DMS79 (cell line): Measurements from ENCODE around the gene TALDO1.
"Not testable (repeated sequence)": the region's sequence is repeated elsewhere in the genome, so short reads cannot be mapped to it uniquely, and the experiment has no call there.

ENCODE experiments used
- DNase-seq: peaks from one replicate; lab custom pipeline; 2025; lab: John Stamatoyannopoulos, UW

The TALDO1 gene

DNA sequence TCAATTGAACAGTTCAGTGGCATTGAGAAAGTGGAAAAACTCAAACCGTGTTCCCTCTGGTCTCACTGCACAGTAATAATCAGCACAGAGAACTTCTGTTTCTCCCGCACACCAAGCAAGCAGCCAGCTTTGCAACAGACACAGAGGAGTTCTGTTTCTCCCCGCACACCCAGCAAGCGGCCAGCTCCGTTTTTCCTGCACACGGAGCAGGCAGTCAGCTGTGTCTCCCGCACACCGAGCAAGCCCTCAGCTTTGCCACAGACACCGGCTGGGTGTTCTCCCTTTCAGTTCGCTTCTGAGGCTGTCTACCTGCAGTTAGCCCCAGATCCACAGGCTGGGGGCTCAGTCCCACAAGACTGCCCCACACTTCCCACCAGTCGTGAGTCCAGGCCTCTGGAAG, 9.9 kb upstream of the TALDO1 start:
- no peak for DNase-seq

- not testable (repeated sequence) for DNase-seq
Observed at GRCh38 chr11:737899-738298, 9.4 kb upstream of the TALDO1 start.

DNA sequence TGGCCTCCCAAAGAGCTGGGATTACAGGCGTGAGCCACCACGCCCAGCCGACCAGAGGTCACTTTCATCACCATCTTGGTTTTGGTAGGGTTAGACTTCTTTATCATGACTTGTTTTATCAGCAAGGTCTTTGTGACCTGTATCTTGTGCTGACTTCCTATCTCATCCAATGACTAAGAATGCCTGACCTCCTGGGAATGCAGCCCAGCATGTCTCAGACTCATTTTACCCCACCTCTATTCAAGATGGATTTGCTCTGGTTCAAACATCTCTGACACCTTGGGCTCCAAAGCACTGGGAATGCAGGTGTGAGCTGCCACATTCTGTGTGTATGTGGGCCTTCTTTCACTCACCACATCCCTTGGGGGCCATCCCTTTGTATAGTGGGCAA, 5.1 kb upstream of the TALDO1 start:
- no peak for DNase-seq

GRCh38 chr11:742571-743201, 4.6 kb upstream of the TALDO1 start:
- DNase-seq: no peak

DNA sequence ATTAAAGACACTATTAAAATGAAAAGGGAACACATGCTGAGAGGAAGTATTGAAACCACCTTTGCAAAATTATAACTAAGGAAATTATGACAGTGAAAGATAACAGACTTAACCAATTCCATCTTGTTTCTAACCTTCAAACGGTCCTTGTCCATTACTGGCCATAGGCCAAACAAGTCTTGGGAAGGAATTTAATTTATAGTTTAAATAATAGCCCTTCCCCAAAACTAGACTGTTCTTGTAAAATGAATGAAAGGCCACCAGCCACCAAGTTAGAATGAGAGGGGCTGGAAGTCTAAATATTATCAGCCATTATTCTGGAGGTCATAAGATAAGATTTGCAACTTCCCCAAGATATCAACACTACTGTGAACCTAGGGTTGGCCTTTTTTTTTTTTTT, 1.8 kb upstream of the TALDO1 start:
- no peak for DNase-seq

- DNase-seq: no peak
Observed at GRCh38 chr11:746289-747157, 741 bp upstream of the TALDO1 start.

DNA sequence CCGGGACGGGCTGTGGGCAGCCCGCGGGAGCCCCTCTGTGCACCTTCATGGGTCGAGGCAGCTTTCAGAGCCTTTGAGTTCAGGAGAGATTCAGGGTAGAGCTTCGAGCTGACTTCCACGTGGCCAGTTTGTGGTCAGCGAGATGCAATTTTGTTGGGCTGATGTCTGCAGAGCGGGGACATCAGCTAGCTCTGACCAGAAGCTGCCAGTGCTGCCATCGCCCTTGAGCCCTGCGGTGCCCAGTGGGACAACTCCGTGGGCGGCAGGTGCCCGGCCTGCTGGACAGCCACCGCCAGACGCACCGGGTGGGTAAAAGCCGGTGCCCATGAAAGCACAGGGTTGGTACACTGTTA, 719 bp downstream of the TALDO1 start:
- no peak for DNase-seq

- no peak for DNase-seq
Observed at GRCh38 chr11:749731-750130, 2.5 kb downstream of the TALDO1 start.

DNA sequence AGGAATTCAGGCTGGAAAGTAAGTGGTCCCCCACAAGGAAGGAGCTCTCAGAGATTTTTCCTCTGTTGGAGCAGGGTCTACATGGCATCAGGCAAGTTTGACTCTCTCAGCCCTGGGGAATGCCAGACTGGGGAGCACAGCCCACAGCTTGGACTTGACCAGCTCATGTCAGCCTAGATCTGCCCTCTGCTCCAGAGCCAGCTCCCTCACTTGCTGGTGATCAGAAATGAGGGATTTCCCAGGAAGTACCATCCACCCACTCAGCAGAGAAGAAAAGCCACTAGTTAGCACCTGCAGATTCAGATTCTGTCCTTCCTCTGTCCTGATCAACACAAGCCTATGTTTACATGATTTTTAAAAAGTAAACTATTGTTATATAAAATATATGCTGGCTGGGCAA, 13.0 kb downstream of the TALDO1 start:
- no peak for DNase-seq

GRCh38 chr11:761526-762108, 14.4 kb downstream of the TALDO1 start:
- no peak for DNase-seq

DNA sequence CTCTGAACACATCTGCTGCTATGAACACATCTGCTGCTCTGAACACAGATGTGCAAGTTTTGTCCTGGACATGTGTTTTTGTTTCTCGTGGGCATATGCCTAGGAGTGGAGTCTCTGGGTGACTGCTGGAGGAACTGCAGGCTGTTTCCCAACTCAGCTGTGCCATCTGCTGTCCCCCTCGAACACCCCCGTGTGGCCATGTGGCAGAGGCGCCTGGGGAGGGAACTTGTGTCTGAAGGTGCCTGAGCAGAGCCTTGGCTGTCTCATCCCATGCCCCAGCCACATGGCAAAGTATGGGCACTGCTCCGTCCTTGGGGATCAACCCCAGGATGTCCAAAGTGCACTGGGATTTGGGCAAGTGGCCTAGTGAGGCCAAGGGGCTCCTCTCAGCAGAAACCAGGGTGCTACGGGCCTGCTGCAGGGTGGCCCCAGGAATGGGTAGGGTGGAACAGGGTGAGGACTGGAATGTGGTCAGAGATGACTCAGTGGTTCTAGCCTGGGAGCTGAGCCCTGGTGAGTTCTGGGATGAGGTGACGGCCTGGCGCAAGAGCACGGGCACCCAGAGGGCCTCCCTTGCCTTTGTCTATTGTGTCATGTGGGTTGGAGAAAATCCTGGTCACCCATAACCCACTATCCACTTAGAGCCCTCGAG, 15.3 kb downstream of the TALDO1 start:
- DNase-seq: no peak

- DNase-seq: no peak
Observed at GRCh38 chr11:763073-763463, 15.8 kb downstream of the TALDO1 start.

DNA sequence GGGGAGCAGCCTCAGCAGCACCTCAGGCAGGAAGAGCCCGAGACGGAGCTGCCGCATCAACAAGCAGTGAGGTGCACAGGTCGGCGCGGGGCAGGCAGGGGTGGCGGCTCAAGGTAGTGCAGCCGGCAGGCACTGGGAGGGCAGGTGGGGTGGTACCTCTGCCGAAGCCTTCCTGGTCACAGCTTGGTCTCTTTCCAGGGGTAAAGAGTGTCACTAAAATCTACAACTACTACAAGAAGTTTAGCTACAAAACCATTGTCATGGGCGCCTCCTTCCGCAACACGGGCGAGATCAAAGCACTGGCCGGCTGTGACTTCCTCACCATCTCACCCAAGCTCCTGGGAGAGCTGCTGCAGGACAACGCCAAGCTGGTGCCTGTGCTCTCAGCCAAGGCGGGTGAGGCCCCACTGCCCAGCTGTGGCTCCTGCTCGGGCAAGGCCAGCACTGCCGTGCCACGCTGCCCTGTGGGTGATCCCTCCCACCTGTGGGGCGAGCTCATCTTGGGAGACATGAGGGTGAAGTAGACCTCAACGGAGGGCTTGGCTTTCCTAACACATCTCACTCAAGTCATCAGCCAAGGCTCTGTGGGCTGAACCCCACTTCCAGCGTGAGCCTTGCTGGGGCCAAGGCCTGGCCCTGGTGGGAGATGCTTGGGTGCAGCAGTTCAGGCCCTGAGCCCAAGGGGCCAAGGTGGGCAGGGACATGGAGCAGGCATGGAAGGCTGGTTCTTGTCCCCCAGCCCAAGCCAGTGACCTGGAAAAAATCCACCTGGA, 16.5 kb downstream of the TALDO1 start:
- no peak for DNase-seq

DNA sequence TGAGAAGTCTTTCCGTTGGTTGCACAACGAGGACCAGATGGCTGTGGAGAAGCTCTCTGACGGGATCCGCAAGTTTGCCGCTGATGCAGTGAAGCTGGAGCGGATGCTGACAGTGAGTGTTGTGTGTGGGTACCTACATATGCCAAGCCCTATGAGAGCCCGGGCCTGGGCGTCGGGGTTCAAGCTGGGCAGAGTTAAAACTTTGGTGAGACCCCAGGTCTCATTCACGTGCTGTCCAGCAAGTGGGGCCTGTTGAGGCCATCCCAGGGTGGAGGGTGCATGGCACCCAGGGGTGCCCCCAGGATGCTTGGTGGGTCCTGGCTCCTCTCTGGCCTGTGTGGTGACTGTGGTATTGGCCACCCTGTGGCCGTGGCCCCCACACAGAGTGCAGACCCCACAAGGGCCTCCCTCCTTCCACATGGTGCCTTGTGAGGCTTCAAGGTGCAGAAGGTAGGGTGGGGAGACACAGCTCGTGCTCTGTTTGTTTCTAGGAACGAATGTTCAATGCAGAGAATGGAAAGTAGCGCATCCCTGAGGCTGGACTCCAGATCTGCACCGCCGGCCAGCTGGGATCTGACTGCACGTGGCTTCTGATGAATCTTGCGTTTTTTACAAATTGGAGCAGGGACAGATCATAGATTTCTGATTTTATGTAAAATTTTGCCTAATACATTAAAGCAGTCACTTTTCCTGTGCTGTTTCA, 17.2 kb downstream of the TALDO1 start:
- DNase-seq: no peak

DNA sequence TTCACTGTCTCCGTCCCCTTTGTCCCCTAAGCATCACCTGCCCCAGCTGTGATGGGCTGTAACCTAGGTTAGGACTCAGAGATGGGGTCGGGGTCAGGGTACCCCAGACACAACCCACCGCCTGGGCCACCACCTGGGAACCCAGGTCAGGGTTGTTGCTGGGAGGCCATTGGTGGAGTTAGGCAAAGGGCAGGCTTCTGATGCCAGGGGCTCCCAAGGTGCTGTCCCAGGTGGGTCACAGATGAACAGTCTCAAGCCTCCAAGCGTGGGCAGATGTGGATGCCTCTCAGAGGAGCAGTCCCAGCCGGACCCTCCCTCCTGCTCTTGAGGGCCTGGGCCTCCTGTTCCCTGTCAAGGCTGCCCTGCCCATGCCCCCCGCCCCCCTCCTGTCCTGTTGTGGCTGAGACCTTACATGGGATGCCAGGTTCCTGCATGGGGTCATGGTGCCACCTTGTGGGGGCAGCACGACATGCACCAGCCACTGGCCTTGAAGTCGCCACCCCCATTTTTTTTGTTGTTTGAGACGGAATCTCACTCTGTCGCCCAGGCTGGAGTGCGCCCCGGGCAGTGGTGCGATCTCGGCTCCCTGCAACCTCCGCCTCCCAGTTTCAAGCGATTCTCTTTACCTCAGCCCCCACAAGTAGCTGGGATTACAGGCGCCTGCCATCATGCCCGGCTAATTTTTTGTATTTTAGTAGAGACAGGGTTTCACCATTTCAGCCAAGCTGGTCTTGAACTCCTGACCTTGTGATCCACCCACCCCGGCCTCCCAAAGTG, 17.9 kb downstream of the TALDO1 start:
- DNase-seq: no peak

DNA sequence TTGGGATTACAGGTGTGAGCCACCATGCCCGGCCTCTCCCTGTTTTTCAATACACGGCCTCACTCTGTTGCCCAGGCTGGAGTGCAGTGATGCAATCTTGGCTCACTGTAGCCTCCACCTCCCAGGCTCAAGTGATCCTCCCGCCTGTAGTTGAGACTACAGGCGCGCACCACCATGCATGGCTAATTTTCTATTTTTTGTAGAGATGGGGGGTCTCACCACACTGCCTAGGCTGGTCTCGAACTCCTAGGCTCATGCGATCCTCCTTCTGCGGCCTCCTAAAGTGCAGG, 18.5 kb downstream of the TALDO1 start:
- no peak for DNase-seq

DNA sequence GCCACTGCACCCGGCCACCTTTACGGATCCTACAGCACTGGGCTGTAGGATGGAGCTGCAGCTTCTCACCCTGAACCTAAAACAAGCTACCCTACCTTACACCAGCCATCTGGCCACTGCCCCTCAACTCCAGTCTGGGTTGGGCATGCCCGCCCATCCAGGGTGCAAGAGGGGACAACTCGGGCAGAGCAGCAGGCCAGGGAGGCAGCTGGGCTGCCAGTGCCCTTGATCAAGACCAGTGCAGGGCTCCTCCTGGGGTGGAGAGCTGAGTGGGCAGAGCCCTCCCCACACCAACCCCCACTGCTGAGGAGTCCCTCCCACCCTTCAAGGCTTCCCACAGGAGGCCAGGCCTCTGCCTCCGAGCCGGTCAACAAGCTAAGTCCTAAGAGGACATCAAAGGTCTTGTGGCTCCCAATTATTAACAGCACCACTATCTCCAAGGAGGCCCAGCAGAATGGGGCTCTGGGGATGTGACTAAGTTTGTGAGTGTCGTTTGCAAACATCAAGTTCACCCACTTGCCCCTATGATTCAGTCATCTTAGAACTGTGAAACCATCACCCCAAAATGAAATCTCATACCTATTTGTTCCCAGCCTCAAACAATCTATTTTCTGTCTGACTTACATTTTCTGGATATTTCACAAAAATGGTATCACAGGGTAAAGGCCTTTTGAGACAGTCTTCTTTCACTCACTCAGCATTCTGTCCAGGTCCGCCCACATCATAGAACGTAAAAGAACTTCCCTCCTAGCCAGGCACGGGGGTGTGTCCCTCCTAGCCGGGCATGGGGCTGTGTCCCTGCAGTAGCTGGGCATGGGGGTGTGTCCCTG, 19.1 kb downstream of the TALDO1 start:
- DNase-seq: no peak

DNA sequence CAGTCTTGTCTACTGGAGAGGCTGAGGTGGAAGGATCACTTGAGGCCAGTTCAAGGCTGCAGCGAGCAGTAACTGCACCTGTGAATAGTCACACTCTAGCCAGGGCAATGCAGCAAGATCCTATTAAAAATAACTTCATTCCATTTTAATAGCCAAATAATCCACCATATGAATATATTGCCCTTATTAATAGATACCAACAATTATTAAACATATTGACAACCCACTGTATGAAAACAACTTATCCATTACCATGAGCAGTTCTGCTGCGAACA, 19.6 kb downstream of the TALDO1 start:
- no peak for DNase-seq

DNA sequence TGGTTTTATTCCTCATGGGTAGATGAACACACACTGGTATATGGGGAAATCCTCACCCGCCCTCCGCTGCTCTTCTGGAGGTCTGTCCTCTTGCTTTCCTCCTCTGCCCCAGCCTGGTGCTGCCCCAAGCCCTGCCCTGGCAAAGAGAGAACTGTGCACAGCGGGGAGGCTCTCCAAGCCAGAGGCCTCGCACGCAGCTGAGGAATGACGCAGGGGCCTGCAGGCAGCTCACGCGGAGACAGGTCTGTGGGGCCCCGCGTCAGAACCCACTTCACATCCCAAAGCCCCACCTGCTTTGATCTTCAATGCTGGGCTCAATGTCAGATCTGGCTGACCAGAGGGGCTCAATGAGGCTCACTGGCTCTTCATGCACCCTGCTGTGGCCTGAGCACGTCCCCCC, 20.0 kb downstream of the TALDO1 start:
- no peak for DNase-seq

GRCh38 chr11:769887-770641, 22.8 kb downstream of the TALDO1 start:
- no peak for DNase-seq
